ENCODE data around the gene KCNQ2.

The KCNQ2 gene

DNA sequence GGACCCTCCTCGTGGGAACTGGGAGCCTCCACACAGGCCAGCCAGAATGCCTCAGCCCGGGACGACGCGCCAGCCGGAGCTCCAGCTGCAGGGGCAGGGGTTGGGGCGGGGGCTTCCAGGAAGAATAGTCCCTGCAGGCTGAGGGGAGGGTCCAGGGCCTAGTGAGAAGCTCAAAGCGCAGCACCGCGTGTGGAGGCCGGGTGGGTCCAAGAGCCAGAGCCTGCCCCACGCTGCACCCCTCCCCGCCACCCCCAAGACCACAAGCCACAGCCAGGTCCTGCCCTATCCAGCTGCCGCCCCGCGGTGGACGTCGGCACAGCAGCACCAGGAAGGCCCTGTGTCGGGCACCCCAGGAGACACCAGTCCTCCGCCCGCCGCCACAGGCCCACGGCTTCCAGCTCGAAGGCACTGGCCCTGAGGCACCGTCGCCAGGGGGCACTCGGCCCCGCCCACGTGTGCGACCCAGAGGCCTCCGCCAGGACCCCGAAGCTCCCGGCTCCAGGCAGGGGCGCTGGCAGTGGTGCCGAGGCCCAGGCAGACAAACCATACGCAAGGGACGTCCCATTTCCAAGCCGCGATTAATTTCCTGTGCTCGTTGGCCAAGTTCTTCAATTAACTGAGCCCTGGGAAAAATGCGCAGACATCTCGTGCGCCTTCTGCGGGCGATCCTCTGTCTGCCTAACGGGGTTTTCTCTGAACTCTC, 19.5 kb downstream of the KCNQ2 start:
- Mint-ChIP-seq H3K27me3 (peaks cover 42% of the 10 kb centered on the region), H3K4me3 (no peak overlapping the region), H3K27ac (no peak overlapping the region), H3K4me1 (ENCODE audit: low read depth) (peaks cover 4% of the 10 kb centered on the region), H3K9me3 (no peaks in the 10 kb centered on the region), H3K36me3 (ENCODE audit: low read depth) (no peaks in the 10 kb centered on the region)
- intact Hi-C loops (cut with micrococcal nuclease): no loop called here

DNA sequence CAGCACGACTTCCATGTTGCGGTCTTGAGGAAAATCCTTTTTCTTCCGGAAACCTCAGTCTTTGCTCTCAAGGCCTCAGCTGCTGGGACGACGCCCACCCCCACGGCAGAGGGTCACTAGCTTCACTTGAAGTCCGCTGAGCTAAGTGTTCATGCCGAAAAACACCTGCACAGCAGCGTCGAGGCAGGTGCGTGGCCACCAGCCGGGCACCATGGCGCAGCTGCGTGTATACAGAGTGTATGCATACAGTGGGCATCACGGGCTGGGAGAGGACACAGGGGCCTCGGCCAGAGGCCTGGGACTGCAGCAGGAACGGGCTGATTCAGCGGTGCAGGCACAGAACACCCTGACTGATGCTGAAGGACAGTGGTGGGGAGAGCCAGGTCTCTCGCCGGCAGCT, 20.1 kb downstream of the KCNQ2 start:
- Mint-ChIP-seq H3K4me1 (ENCODE audit: low read depth) (no peaks in the 10 kb centered on the region), H3K27me3 (peaks cover 38% of the 10 kb centered on the region), H3K27ac (no peak overlapping the region), H3K4me3 (no peak overlapping the region), H3K36me3 (ENCODE audit: low read depth) (no peaks in the 10 kb centered on the region), H3K9me3 (no peaks in the 10 kb centered on the region)
- intact Hi-C loops (cut with micrococcal nuclease): no loop called here

DNA sequence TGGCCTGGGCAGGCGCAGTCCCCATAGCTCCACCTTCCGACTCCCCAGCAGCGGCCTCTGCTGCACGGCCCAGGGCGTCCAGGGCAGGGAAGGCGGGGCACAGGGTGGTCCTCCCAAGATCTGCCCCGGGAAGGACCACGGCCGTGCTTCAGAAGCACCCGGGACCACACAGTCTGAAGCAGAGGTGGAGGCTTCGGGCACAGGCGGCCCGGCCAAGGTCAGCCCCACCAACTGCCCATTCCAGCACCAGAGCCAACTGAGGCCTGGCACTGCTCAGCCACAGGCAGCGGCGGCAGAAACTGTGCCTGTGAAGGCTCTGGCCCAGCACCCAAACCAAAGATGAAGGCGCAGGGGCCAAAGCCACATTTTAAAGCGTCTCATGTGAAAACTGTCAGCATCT, 20.6 kb downstream of the KCNQ2 start:
- H3K36me3 Mint-ChIP-seq (ENCODE audit: low read depth): no peaks in the 10 kb centered on the region
- peaks cover 41% of the 10 kb centered on the region for H3K27me3 Mint-ChIP-seq
- no peak overlapping the region for H3K4me3 Mint-ChIP-seq
- H3K27ac Mint-ChIP-seq: no peak overlapping the region
- H3K4me1 Mint-ChIP-seq (ENCODE audit: low read depth): no peaks in the 10 kb centered on the region
- no peaks in the 10 kb centered on the region for H3K9me3 Mint-ChIP-seq
- intact Hi-C loops (cut with micrococcal nuclease): no loop called here

DNA sequence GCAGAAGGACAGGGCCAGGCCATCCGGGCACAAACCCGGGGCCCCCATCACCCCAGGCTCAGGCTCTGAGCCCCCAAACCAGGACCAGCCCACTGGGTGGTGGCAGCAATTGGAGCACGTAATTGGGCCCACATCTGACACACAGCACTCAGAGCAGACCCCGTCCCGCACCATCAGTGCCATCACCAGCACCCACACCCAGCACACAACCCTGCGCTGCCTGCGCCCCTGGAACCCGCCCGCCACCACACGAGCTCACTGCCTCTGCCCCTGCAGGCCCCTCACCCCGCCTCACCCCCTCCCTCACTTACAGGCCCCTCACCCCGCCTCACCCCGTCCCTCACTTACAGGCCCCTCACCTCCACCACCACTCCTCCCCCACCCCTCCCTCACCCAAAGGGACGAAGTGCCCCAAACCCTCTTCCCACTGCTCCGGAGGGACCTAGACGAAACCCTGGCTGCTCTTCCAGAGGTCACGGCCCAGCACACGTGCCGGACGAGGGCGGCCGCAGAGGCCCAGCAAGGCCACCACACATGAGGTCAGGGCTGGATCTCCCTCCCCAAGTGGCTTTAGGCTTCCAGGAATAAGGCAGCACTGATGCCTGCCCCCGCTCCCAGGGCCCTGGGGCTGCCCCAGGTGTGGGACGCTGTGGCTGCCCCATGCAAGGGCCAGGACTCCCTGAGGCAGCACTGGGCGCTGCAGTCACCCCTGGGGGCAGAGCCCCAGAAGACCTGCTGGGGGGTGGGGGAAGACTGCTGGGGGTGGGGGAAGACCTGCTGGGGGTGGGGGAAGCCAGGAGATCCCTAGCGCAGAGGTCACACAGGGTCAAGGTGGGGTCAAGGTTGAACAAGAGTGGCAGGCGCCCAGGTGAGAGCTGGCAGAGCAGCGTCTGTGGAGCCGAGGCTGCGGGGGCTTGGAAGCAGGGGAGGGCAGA, 22.4 kb downstream of the KCNQ2 start:
- peaks cover 38% of the 10 kb centered on the region for H3K27me3 Mint-ChIP-seq
- no peaks in the 10 kb centered on the region for H3K36me3 Mint-ChIP-seq (ENCODE audit: low read depth)
- no peaks in the 10 kb centered on the region for H3K9me3 Mint-ChIP-seq
- no peak overlapping the region for H3K27ac Mint-ChIP-seq
- H3K4me1 Mint-ChIP-seq (ENCODE audit: low read depth): no peaks in the 10 kb centered on the region
- intact Hi-C loops (cut with micrococcal nuclease): no loop called here
- H3K4me3 Mint-ChIP-seq: no peak overlapping the region

DNA sequence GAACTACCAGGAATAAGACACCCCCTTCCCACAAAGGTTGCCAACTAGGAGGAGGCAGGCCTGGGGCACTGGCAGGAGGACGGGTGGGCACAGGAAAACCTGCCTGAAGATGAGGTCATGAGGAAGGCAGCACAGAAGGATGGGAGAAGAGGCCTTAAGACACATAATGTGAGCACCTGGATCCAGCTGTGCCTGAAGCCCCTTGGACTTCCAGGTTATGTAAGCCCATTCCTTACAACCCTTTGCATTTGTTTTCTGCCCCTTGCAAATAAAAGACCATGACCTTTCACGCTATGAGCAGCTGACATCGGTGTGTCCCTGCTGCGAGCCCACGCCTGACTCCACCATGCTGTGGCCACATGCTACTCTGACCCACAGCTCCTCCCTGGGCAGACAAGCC, 23.4 kb downstream of the KCNQ2 start:
- H3K36me3 Mint-ChIP-seq (ENCODE audit: low read depth): no peaks in the 10 kb centered on the region
- H3K4me1 Mint-ChIP-seq (ENCODE audit: low read depth): no peaks in the 10 kb centered on the region
- no peak overlapping the region for H3K4me3 Mint-ChIP-seq
- intact Hi-C loops (cut with micrococcal nuclease): no loop called here
- H3K27me3 Mint-ChIP-seq: peaks cover 29% of the 10 kb centered on the region
- no peaks in the 10 kb centered on the region for H3K9me3 Mint-ChIP-seq
- H3K27ac Mint-ChIP-seq: no peak overlapping the region

DNA sequence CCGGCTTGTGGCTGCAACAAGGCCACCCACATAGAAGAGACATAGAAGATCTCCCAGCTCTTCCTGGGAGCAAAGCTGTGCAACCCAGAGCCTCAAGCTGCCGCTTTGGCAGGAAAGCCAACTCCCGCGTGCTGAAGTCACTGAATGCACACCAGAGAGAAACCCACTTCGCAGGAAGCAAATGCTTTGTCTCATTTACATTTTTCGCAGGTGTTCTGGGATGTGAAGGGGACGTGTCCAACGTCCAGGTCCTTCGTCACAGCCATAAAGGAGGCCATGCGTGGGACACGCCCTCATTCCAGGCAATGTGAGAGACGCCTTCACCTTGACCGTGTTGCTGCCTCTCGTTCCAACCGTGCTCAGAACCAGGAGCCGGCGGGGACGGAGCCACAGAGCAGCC, 24.4 kb downstream of the KCNQ2 start:
- no peak overlapping the region for H3K4me3 Mint-ChIP-seq
- H3K4me1 Mint-ChIP-seq (ENCODE audit: low read depth): no peaks in the 10 kb centered on the region
- H3K27ac Mint-ChIP-seq: no peak overlapping the region
- H3K36me3 Mint-ChIP-seq (ENCODE audit: low read depth): no peaks in the 10 kb centered on the region
- peaks cover 19% of the 10 kb centered on the region for H3K27me3 Mint-ChIP-seq
- H3K9me3 Mint-ChIP-seq: peaks cover 6% of the 10 kb centered on the region
- intact Hi-C loops (cut with micrococcal nuclease): no loop called here

DNA sequence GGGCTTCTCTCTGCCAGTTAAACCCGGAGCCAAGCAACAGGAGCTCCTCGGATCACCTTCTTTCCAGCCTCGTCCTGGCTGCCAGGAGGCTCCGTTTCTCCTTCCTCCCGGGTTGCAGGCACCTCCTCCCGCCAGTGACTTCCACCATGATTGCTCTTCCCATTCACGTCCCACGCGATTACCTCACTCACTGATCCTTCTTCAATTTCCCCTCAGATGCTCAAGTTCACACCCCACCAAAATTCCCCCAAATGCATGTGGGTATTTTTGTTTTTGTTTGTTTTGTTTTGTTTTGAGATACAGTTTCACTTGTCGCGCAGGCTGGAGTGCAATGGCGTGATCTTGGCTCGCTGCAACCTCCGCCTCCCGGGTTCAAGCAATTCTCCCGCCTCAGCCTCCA, 25.1 kb downstream of the KCNQ2 start:
- H3K27ac Mint-ChIP-seq: no peak overlapping the region

DNA sequence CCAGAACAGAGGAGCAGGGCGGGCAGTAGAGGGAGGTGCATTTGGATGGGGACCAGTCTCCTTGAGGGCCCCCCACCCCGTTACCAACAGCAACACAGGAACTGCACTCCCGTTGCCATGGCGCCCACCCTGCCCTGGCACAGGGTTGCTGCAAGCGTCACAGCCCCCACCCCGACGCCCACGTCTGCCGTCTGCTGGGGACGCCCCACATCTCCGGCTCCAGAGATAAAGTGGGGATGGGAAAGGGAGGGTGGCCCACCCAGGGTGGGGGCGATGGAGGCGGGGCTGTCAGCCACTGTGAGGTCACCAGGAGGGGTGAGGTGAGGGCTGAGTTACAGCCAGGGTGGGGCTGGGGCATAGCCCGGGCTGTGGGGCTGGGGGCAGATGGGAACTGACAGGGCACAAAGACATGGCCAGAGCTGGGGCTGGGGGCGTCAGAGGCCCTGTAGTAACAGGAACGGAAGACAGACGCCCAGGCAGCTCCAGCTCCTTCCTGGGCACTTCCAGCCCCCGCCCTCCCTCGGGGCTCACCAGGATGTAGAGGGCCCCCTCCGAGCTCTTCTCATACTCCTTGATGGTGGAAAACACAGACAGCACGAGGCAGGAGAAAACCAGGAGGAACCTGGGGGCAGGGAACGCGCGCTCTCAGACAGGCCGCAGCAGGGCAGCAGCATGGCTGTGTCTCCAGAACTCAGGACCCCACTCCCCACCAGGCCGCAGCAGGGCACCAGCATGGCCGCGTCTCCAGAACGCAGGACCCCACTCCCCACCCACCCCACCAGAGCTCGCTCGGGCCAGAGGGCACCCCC, 26.0 kb downstream of the KCNQ2 start:
- H3K27ac Mint-ChIP-seq: no peak overlapping the region
- H3K4me3 Mint-ChIP-seq: no peak overlapping the region
- H3K36me3 Mint-ChIP-seq (ENCODE audit: low read depth): no peaks in the 10 kb centered on the region
- intact Hi-C loops (cut with micrococcal nuclease): no loop called here
- H3K4me1 Mint-ChIP-seq (ENCODE audit: low read depth): peaks cover 2% of the 10 kb centered on the region
- H3K9me3 Mint-ChIP-seq: peaks cover 13% of the 10 kb centered on the region
- H3K27me3 Mint-ChIP-seq: peaks cover 19% of the 10 kb centered on the region

More for the DNA sequence above, 25.1 kb downstream of the KCNQ2 start:
- intact Hi-C loops (cut with micrococcal nuclease): no loop called here
- H3K9me3 Mint-ChIP-seq: peaks cover 13% of the 10 kb centered on the region
- H3K36me3 Mint-ChIP-seq (ENCODE audit: low read depth): no peaks in the 10 kb centered on the region
- no peaks in the 10 kb centered on the region for H3K4me1 Mint-ChIP-seq (ENCODE audit: low read depth)
- H3K4me3 Mint-ChIP-seq: no peak overlapping the region
- peaks cover 15% of the 10 kb centered on the region for H3K27me3 Mint-ChIP-seq

DNA sequence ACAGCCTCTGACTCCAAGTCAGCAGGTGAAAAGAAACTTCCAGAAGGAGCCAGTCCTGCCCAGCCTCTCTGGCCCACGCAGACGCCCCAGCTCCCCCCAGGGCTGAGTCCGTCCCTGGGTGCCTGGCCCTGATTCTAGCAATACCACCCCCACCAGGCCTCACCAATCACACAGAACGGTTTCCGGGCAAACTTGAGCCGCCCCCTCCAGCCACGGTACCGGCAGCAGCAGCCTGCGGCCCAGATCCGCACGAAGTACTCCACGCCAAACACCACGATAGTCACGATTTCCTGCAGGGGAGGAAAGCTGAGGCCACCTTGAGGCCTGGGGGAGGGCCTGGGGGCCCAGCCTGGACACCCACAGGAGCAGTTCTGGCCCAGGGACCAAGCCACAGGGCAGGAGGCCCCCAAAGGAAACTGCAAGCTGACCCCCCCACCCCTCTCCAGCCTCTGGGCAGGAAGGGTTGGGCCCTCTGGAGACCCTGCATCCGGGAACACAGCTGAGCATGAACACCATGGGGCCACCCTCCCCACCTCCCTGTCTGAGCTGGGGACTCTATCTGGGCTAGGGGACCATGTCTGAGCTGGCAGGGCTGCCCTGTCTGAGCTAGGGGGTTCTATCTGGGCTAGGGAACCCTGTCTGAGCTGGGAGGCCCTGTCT, 27.2 kb downstream of the KCNQ2 start:
- peaks cover 28% of the 10 kb centered on the region for H3K27me3 Mint-ChIP-seq
- intact Hi-C loops (cut with micrococcal nuclease): no loop called here
- no peaks in the 10 kb centered on the region for H3K36me3 Mint-ChIP-seq (ENCODE audit: low read depth)
- no peak overlapping the region for H3K4me3 Mint-ChIP-seq
- peaks cover 13% of the 10 kb centered on the region for H3K9me3 Mint-ChIP-seq
- H3K27ac Mint-ChIP-seq: no peak overlapping the region
- peaks cover 7% of the 10 kb centered on the region for H3K4me1 Mint-ChIP-seq (ENCODE audit: low read depth)

DNA sequence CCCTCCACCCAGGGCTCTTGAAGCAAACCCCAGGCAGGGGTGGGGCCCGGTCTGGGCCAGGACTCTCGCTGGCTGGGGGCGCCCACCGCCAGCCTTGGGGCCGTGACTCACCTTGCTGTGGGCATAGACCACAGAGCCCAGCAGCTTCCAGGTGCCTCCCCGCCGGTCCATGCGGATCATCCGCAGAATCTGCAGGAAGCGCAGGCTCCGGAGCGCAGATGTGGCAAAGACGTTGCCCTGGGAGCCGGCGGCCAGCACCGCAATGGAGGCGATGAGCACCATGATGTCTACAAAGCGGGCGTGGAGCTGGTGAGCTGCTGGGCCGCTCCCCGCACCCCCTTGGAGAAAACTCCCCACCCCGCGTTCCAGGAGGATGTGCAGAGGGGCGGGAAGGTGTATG, 27.9 kb downstream of the KCNQ2 start:
- peaks cover 13% of the 10 kb centered on the region for H3K9me3 Mint-ChIP-seq
- peaks cover 28% of the 10 kb centered on the region for H3K27me3 Mint-ChIP-seq
- H3K4me1 Mint-ChIP-seq (ENCODE audit: low read depth): peaks cover 7% of the 10 kb centered on the region
- H3K4me3 Mint-ChIP-seq: no peak overlapping the region
- H3K27ac Mint-ChIP-seq: no peak overlapping the region
- intact Hi-C loops (cut with micrococcal nuclease): no loop called here
- H3K36me3 Mint-ChIP-seq (ENCODE audit: low read depth): no peaks in the 10 kb centered on the region

DNA sequence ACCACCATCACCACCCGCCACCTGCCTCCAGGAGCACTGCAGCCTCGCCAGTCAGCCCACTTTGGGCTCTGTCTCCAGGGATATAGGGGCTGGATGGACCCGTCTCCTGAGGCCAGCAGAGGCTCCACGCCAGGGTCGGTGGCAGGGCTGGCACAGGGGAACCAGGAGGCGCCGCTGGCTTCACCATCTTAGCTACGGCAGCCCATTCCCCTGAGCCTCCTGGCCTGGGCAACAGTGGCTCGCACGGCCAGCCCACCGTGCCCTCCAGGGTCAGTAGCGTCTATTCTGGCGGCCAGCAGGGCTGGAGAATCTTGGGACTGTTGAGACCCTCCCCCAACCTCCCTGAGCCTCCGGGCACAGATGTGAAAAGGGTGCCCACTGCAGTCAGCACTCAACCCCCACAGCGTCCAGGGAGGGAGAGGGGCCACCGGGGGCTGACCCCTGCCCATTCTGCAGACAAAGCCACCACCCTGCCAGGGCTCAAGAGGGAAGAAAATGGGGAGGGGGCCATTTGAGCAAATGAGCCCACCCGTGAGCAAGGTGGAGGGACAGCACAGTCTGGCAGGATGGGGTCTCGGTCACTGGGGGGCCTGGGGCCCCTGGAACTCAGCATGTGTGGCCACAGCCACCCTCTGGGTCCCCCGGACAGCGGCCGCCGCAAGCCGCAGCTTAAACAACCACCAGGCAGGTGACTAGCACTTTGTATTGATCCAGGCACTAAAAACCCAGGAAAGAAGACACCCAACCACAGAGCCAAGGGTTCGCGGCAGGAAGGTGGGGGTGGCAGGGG, 28.7 kb downstream of the KCNQ2 start:
- Mint-ChIP-seq H3K4me1 (ENCODE audit: low read depth) (peaks cover 7% of the 10 kb centered on the region), H3K27ac (no peak overlapping the region), H3K36me3 (ENCODE audit: low read depth) (no peaks in the 10 kb centered on the region), H3K4me3 (no peak overlapping the region), H3K9me3 (peaks cover 13% of the 10 kb centered on the region), H3K27me3 (peaks cover 28% of the 10 kb centered on the region)
- intact Hi-C loops (cut with micrococcal nuclease): no loop called here

DNA sequence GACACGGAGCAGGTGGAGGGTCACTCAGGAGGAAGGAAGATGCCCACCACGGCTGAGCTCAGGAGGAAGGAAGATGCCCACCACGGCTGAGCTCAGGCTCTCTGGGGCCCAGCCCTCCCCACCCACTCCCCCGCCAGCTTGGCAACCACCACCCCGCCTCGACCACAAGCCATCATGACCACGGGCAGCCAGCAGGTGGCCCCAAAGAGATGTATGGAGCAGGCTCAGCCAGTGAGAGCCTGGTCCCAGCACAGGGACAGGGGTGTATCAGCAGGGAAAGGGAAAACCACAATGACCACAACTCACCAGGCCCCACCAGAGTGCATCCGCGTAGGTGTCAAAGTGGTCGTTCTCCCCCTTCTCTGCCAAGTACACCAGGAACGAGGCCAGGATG, 30.4 kb downstream of the KCNQ2 start:
- peaks cover 7% of the 10 kb centered on the region for H3K4me1 Mint-ChIP-seq (ENCODE audit: low read depth)
- peaks cover 28% of the 10 kb centered on the region for H3K27me3 Mint-ChIP-seq
- H3K4me3 Mint-ChIP-seq: no peak overlapping the region
- intact Hi-C loops (cut with micrococcal nuclease): no loop called here
- peaks cover 13% of the 10 kb centered on the region for H3K9me3 Mint-ChIP-seq
- no peaks in the 10 kb centered on the region for H3K36me3 Mint-ChIP-seq (ENCODE audit: low read depth)
- H3K27ac Mint-ChIP-seq: no peak overlapping the region
